GM21529 (cell line): ENCODE data around the gene NTRK1.
"Not testable (repeated sequence)": the region's sequence is repeated elsewhere in the genome, so short reads cannot be mapped to it uniquely, and the experiment has no call there.

Experiments
- ATAC-seq: cut with Tn5 transposase; IDR thresholded peaks from one replicate; pipeline ENCODE4 v1.9.1; 2021; ENCODE audit not compliant: unreplicated experiment

NTRK1 gene

DNA sequence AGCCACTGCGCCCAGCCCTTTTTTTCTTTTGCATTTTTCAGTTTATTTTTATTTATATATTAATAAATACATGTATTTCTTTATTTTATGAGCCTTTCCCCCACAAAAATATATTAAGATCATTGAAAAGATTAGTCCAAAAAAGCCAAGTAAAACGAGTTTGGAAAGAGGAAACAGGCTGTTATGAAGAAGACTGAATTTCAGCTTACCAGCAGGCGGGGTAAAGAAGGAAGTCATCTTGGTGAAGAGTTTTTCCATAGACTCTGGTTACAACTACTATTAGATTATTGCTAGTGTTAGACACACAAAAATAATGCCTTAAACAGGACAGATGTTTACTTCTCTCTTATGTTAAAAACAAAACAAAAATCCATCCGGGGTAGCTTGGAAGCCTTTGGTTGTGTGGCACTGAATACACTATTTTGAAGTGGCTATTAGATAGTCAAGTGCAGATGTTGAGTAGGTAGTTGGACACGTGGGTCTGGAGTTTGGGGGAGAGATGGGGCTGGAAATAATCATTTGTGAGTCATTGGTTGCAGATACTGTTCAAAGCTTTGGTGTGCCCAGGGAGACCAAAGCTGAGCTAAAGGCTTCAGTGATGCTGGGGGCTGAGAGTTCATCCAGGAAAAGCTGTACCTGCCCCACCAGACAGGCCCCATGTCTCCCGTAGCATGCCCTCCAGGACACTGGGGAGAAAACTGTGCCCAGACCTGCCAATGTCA lies 51.1 kb downstream of the NTRK1 start:
- no peak for ATAC-seq

DNA sequence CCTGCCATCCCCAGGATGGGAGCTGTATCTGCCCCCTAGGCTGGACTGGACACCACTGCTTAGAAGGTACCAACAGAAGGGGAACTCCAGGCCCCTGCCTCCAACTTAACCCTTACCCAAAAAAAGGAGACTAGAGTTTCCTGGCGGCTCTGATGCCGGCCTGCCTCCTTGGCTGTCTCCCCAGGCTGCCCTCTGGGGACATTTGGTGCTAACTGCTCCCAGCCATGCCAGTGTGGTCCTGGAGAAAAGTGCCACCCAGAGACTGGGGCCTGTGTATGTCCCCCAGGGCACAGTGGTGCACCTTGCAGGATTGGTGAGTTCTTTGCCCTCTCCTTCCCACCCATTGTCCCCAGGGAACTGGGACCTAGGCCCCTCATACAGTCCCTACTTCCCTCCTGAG lies 51.6 kb downstream of the NTRK1 start:
- no peak for ATAC-seq

DNA sequence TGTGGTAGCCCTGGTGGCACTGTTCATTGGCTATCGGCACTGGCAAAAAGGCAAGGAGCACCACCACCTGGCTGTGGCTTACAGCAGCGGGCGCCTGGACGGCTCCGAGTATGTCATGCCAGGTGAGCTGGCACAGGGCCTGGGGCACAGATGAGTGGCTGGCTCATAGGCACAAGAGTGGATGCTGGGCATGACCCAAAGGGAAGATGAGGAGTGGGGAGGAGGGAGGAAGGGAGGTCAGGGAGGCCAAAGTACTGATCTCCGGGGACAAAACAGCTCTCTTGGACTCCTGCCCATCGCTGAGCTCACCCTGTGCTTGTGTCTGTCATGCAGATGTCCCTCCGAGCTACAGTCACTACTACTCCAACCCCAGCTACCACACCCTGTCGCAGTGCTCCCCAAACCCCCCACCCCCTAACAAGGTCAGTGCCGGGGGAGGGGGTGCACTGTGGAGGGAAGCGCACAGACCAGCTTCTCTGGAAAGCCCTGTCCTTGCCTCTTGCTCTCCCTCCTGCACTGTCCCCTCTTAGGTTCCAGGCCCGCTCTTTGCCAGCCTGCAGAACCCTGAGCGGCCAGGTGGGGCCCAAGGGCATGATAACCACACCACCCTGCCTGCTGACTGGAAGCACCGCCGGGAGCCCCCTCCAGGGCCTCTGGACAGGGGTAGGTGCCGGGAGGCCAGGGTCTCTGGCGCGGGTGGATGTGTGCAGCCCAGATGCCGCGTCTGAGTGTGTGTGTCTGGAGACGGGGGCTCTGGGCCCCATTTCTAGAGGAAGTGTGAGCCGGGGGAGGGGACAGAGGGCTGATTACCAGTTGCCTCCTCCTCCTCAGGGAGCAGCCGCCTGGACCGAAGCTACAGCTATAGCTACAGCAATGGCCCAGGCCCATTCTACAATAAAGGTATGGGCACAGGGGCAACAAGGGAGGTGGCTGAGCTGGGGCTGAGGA lies 52.5 kb downstream of the NTRK1 start:
- no peak for ATAC-seq

DNA sequence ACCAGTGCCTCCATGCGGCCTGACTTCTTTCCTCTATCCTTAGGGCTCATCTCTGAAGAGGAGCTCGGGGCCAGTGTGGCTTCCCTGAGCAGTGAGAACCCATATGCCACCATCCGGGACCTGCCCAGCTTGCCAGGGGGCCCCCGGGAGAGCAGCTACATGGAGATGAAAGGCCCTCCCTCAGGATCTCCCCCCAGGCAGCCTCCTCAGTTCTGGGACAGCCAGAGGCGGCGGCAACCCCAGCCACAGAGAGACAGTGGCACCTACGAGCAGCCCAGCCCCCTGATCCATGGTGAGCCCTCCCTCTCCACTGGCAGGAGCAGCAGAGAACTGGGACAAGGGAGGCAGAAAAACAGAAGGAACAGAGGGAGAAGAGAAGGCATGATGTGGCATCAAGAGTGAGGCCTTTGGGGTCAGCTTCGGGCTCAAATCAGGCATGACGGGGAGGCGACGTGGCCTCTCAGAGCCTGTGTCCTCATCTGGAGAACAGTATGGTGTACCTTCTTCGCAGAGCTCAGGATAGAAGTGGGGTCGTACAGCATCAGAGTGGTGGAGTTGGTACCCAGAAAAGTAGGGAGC lies 53.2 kb downstream of the NTRK1 start:
- ATAC-seq = no peak

DNA sequence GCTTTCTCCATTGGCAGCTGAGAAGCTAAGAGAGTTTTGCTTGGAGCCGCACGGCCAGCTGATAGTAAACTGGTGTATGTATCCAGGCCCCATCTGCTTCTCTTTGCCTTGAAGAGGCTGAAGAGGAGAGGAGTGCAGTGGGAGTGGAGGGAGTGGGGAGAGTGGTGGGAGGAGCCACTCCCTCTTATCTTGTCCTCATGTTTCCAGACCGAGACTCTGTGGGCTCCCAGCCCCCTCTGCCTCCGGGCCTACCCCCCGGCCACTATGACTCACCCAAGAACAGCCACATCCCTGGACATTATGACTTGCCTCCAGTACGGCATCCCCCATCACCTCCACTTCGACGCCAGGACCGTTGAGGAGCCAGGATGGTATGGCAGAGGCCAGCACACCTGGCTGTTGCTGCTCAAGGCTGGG lies 53.8 kb downstream of the NTRK1 start:
- no peak for ATAC-seq

DNA sequence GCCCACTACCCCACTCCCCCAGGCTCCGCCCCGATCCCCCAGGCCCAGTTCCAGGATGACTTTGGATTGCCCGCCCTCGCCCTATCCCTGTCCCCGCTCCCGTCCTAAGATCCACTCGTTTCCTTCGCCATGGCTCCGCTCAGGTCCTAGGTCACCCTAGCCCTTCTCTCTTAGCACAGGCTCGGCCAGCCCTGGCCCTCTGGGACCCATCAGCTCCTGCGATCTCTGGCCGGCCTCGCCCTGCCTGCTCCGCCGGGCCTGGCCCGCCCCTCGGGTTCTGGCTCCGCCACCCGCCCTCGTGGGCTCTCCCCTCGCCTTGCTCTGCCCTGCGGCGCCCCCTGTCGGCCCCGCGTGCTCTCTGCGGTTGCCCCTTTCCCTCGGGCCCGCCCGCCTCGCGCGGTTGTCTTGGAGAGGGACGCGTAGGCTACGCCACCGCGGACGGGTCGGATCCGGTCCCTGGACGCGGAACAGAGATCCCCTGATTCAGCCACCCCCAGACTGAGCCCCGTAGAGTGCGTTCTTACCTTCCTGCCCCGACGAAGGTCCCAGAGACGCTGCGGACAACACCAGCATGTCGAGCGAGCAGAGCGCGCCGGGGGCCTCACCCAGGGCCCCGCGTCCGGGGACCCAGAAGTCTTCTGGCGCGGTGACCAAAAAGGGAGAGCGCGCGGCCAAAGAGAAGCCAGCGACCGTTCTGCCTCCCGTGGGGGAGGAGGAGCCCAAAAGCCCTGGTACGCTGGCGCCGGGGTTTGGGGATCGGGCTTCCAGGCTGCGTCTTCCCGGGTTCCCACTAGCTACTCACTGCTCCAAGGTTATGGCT lies 59.8 kb downstream of the NTRK1 start, which contains the start of gene LRRC71:
Gene LRRC71, plus strand, starts transcription at position 400 of the 820 bp plus-strand sequence. Its CDS starts 172 bp downstream, at position 572.
- ATAC-seq = no peak

DNA sequence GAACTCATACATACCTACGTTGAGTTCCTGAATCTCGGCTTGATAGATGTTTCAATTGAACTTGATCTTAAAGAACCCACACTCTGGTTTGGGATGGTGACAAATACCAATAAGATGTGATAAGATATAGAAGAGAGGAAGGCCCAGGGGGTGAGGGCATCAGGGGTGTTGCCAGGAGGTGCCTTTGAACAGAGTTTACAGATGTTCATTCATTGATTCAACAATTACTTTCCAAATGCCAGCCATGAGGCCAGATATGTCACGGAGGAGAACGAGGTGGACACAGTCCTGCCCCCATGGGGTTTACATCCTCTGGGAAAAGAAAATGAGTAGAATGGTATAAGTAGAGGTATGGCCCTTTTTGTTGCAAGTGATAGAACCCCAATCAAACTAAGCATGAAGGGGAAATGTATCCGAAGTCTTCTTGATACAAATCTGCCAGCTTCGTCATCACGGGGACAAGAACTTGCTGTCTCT lies 60.4 kb downstream of the NTRK1 start:
- ATAC-seq = no peak

DNA sequence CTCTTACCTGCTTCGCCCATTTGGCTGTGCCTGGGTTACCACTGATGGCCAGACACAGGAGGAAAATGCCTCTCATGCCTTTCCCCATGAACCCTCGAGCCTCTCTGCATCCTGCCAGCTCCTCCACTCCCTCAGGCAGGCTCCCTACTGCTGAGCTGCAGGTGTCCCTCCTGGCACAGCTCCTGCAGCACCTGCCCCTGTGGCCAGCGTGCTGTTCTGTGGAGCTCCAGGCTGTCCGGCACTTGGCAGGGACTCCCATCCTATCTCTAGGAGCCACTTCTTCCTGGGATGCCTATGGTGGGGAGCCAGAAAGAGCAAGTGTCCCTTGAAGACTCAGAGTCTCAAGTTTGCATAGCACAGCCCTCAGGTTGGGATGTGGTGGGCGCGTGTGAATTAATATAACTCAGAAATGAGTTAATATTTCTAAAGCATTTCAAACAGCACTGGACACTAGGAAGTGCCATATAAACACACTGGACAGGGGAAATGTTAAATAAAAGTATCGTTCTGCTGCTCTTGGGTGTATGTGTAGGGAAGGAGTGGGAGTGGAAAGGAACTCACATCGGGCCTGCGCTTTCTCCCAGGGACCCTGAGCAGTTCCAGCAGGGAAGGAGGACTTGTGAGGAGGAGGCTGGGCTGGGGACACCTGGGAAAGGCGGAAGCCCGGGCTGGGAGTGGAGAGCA lies 62.5 kb downstream of the NTRK1 start:
- ATAC-seq = no peak

DNA sequence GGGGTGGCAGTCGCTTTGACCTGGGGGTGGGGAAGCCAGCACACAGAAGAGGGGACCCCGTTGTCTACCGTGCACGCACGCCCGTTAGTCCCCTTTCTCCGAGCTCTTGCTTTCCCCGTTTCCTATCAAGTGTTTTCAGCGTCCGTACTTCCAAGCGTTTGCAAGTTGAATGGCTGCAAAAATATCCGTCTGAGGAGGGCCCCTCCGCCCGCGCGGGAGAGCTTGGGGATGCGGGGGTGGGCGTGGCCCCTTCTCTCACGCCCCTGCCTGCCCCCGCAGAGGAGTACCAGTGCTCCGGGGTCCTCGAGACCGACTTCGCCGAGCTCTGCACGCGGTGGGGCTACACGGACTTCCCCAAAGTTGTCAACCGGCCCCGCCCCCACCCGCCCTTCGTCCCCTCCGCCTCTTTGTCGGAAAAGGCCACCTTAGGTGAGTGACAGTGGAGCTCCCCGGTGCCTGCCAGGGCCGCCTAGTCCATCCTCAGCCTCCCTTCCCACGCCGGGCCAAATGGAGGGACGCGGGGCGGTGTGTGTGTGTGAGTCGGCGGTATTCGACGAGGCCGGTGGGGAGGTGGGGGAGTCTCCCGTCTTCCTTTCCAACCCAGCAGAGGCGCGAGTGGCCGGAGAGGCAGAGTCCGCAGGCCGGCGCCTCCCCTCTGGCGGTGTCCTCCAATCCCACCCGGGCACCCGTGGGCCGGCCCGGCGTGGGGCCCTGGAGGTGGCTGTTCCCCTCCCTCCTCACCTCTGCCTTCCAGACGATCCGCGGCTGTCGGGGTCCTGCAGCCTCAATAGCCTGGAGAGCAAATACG lies 63.2 kb downstream of the NTRK1 start:
- ATAC-seq = no peak

DNA sequence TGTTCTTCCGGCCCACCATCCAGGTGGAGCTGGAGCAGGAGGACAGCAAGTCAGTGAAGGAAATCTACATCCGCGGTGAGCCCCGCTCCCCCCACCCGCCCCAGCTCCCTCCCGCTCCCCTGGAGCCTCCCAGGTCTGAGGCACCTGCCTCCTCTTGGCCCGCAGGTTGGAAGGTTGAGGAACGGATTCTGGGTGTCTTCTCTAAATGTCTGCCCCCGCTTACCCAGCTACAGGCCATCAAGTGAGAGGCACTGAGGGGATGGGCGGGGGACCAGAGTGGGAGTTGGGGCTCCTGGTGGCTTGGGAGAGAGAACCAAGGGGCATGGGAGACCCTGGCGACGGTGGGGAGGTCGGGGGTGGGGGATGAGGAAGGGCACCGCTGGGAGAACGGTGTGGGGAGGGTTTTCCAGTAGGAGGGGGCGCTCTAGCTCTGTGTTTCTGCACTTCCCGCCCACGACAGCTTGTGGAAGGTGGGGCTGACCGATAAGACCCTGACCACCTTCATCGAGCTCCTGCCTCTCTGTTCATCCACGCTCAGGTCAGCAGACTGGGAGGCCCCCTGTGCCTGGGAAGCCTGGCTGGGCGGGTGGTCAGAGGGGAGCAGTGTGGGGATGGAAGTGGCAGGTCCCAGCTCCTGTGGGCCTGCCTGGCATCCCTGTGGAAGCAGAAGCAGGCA lies 64.0 kb downstream of the NTRK1 start:
- ATAC-seq = no peak

DNA sequence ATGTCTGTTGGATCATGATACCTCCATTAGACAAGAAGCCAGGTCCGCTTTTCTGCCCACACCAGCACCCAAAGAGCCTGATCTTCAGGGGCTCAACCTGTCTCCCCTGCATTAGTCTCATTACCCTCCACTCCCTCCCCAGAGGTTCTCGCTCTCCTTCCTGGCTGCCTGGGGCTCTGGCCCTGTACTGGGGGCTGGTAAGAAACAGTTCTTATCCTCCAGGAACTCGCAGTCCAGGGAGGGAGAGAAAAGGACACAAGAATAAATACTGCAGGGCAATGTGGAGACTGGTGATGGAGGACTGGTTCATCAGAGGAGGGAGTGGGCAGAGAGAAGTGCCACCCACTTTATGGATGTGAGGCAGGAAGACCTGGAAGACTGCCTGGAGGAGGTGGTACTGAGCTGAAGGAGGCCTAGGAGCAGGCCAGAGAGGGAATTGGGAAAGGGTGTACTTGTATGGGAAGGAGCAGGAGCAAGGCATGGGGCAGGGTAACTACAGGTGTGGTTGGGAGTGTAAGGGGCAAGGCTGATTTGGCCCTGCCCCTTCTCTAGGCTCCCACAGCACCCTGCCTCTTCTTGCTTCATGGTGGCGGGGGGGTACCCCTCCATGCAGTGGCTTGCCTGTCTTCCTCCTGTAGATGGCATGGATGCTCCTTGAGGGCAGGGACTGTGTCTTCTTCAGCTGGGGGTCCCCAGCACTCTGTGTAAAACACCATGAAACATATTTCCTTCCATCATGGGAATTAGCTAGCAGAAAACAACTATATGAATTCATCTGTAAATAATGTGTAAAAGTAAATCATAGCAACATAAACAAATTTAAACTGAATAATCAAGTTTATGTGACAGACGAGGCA lies 64.7 kb downstream of the NTRK1 start:
- ATAC-seq = no peak

DNA sequence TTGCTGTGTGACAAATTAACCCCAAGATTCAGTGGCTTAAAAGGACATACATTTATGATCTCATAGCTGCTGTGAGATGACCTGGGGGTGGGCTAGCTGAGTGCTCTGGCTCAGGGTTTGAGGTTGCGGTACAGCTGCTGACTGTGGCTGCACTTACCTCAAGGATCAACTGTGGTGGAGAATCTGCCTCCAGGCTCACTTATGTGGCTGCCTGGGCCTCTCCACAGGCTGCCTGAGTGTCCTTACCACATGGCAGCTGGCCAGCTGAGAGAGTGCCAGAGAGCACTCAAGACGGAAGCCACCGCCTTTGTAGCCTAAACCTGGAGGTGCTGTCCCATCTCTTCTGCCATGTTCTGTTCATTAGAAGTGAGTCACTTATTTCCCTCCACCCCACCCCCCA lies 65.5 kb downstream of the NTRK1 start:
- no peak for ATAC-seq

DNA sequence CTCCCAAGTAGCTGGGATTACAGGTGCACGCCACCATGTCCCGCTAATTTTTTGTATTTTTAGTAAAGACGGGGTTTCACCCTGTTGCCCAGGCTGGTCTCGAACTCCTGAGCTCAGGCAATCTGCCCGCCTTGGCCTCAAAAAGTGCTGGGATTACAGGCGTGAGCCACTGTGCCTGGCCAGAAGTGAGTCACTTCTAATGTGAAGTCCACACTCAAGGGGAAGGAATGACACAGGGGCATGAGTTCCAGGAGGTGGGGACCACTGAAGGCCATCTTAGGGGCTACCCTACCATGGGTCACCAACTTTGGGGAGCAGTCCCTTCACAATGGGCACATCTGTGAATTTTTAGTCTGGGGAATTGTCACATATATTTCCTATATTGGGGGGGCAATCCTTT lies 66.0 kb downstream of the NTRK1 start:
- ATAC-seq = not testable (repeated sequence)

DNA sequence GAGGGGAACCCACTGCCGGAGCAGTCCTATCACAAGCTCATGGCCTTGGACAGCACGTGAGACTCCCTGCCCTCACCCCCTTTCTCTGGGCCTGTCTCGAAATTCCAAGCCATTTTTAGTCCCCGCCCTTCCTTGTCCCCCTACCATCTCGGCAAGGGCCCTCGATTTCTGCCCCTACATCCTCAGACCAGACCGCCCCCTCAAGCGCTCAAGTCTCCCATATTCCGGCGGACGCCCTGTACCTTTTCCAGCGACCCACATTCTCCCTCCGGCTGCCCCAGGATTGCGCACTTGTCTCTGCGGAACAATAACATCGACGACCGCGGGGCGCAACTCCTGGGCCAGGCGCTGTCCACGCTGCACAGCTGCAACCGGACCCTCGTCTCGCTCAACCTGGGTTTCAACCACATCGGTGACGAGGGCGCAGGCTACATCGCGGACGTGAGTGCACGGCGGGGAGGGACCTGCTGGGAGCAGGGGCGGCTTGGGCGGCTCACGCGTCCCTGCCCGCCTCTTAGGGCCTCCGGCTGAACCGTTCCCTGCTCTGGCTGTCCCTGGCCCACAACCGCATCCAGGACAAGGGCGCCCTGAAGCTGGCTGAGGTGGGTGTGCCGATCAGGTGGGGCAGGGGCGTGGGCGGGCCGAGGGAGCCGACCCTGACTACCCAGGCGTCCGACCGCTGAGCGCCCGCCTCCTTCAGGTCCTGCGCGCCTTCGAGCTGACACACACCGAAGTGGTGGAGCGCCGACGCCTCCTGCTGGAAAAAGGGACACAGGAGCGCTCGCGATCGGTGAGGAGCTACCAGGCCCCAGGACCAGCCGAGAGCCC lies 66.8 kb downstream of the NTRK1 start:
- ATAC-seq = no peak

DNA sequence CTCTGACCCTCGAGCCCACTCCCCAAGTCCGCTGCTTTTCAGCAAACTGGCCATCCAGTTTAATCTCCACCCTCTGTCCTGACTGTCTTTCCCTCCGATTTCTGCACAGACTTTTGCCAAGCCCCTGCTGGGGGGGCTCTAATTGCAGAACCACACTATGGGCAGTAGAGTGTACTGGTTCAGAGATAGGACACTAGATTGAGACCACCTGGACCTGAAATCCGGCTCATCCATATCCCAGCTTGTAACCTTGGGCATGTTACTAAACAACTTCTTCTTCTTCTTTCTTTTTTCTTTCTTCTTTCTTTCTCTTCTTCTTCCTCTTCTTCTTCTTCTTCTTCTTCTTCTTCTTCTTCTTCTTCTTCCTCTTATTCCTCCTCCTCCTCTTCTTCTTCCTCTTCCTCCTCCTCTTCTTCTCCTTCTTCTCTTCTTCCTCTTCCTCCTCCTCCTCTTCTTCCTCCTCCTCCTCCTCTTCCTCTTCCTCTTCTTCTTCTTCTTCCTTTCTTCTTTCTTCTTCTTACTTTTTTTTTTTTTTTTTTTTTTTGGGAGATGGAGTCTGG lies 67.5 kb downstream of the NTRK1 start:
- ATAC-seq = no peak

DNA sequence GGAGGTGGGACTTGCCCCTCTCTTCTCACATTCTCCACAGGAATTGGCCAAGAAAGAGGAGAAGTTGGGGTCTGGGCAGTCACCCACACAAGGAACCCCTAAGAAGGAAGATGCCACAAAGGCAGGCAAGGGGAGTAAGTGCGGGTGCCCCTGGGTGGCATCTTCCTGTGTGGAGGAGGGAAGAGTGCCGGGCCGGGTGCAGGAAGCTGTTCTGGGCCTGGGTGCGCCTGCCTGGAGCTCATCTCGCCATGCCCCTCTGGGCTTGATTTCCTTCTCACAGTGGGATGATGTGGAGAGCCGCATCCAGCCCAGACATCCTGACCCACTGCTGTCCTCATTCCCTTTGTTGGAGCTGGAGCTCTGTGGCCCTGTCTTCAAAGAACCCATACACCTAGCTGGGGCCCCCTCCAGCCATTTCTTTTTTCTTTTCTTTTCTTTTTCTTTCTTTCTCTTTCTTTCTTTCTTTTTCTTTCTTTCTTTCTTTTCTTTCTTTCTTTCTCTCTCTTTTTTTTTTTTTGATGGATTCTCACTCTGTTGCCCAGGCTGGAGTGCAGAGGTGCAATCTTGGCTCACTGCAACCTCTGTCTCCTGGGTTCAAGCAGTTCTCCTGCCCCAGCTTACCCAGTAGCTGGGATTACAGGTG lies 69.1 kb downstream of the NTRK1 start:
- no peak for ATAC-seq
